Type B pancreatic cell (in vitro differentiated cells): ENCODE data around the gene CNMD. TPM values are rescaled to one million over a fixed set of nuclear protein-coding genes. Genes with fewer than 3 reads are reported as not detected.
A peak's percentile ranks its signal among the peaks of the same experiment; 100 is the strongest.

Experiments
- DNase-seq: peaks from one replicate; pipeline ENCODE4 v3.0.0; 2021; ENCODE audit warnings: mixed read lengths; ENCODE audit not compliant: unreplicated experiment; ENCODE audit errors: extremely low spot score
- H3K27ac Mint-ChIP-seq: 2 replicates; pipeline ENCODE4 v1.8.0; 2021; ENCODE audit warnings: mild to moderate bottlenecking, mixed read lengths
- H3K27me3 Mint-ChIP-seq: 2 replicates; pipeline ENCODE4 v1.8.0; 2021; ENCODE audit warnings: mixed read lengths
- H3K36me3 Mint-ChIP-seq: 2 replicates; pipeline ENCODE4 v1.8.0; 2021; ENCODE audit warnings: mixed read lengths
- H3K4me1 Mint-ChIP-seq: one replicate; pipeline ENCODE4 v1.8.0; 2021; ENCODE audit warnings: mixed read lengths; ENCODE audit not compliant: unreplicated experiment
- H3K4me3 Mint-ChIP-seq: 2 replicates; pipeline ENCODE4 v1.8.0; 2021; ENCODE audit warnings: mild to moderate bottlenecking, mixed read lengths
- H3K9me3 Mint-ChIP-seq: 2 replicates; pipeline ENCODE4 v1.8.0; 2021; ENCODE audit warnings: mixed read lengths
- CTCF ChIP-seq: fragments of 200-600 bp; sonication (generic); conservative IDR thresholded peaks from 2 replicates; pipeline ENCODE4 v1.5.0; 2021; ENCODE audit warnings: antibody characterized with exemption, mild to moderate bottlenecking
- long read RNA-seq: library from polyadenylated mRNA; unstranded; transcript quantifications from one replicate; pipeline ENCODE4 v2.0.0, GENCODE V29; 2020
- total RNA-seq: library from RNA; stranded (reverse); gene quantifications from 2 replicates; pipeline ENCODE4 v1.2.1, GENCODE V29; 2021; ENCODE audit warnings: low replicate concordance

The CNMD gene
- total RNA-seq, result 0.26 and 0.75 TPM in 2 replicates
- long read RNA-seq, partial matches to known transcripts, result 0 of 2 reads
- long read RNA-seq, other reads (novel, unspliced or antisense), result 1 of 2 reads

- no peak within 1 kb of the TSS for H3K27ac Mint-ChIP-seq
- H3K27me3 Mint-ChIP-seq, result peaks cover 73% of the 10 kb centered on the region
- peaks cover 12% of the 10 kb centered on the region for H3K4me1 Mint-ChIP-seq
- H3K9me3 Mint-ChIP-seq, result no peaks in the 10 kb centered on the region
- peak within 1 kb of the TSS; percentile 84 for H3K4me3 Mint-ChIP-seq
- no peaks in the 10 kb centered on the region for H3K36me3 Mint-ChIP-seq
- no peak for TF ChIP-seq CTCF
- no peak for DNase-seq
Measured at GRCh38 chr13:52739468-52740071, at the start of gene CNMD. CNMD (minus strand) TSS chr13:52739820; CDS start chr13:52739701, 119 bp downstream.

- H3K27me3 Mint-ChIP-seq, result peaks cover 7% of the 10 kb centered on the region
- TF ChIP-seq CTCF, result no peak
- DNase-seq, result no peak
- peaks cover 10% of the 10 kb centered on the region for H3K4me1 Mint-ChIP-seq
- H3K36me3 Mint-ChIP-seq, result no peaks in the 10 kb centered on the region
- H3K4me3 Mint-ChIP-seq, result no peak overlapping the region
- H3K9me3 Mint-ChIP-seq, result no peaks in the 10 kb centered on the region
- no peak overlapping the region for H3K27ac Mint-ChIP-seq
Measured at GRCh38 chr13:52788011-52788410, 48.4 kb upstream of the CNMD start.

GRCh38 chr13:52787235-52787634 is 47.6 kb upstream of the CNMD start:
- no peak for TF ChIP-seq CTCF
- H3K4me3 Mint-ChIP-seq, result no peak overlapping the region
- no peaks in the 10 kb centered on the region for H3K36me3 Mint-ChIP-seq
- H3K27ac Mint-ChIP-seq, result no peak overlapping the region
- peaks cover 7% of the 10 kb centered on the region for H3K27me3 Mint-ChIP-seq
- peaks cover 10% of the 10 kb centered on the region for H3K4me1 Mint-ChIP-seq
- H3K9me3 Mint-ChIP-seq, result no peaks in the 10 kb centered on the region
- no peak for DNase-seq

- Mint-ChIP-seq H3K27ac (no peak overlapping the region), H3K4me1 (peaks cover 10% of the 10 kb centered on the region), H3K4me3 (no peak overlapping the region), H3K27me3 (peaks cover 7% of the 10 kb centered on the region), H3K9me3 (no peaks in the 10 kb centered on the region), H3K36me3 (no peaks in the 10 kb centered on the region)
- DNase-seq, result no peak
- no peak for TF ChIP-seq CTCF
Measured at GRCh38 chr13:52786766-52787165, 47.1 kb upstream of the CNMD start.

GRCh38 chr13:52785739-52786138 is 46.1 kb upstream of the CNMD start:
- Mint-ChIP-seq H3K4me3 (no peak overlapping the region), H3K9me3 (no peaks in the 10 kb centered on the region), H3K4me1 (peaks cover 10% of the 10 kb centered on the region), H3K36me3 (no peaks in the 10 kb centered on the region), H3K27ac (no peak overlapping the region), H3K27me3 (peaks cover 7% of the 10 kb centered on the region)
- no peak for DNase-seq
- TF ChIP-seq CTCF, result no peak
